H9 (cell line): Measurements from ENCODE around the gene MSN. TPM values are rescaled to one million over a fixed set of nuclear protein-coding genes. Genes with fewer than 3 reads are reported as not detected.

ENCODE experiments used
- DNase-seq: peaks from one replicate; pipeline ENCODE4 v3.0.0-alpha.2; 2017
- H2AFZ ChIP-seq: one replicate; pipeline ENCODE4 v1.6.1; 2013; ENCODE audit warnings: mild to moderate bottlenecking, low read length, control low read depth, moderate library complexity
- H2AK5ac ChIP-seq: 2 replicates; pipeline ENCODE4 v1.6.1; 2013; ENCODE audit warnings: low read length, control low read depth, mixed read lengths; ENCODE audit not compliant: insufficient read length
- H2BK120ac ChIP-seq: one replicate; pipeline ENCODE4 v1.6.1; 2013; ENCODE audit warnings: low read depth, mild to moderate bottlenecking, low read length, control low read depth, inconsistent platforms; ENCODE audit not compliant: poor library complexity, severe bottlenecking
- H2BK12ac ChIP-seq: 2 replicates; pipeline ENCODE4 v1.6.1; 2013; ENCODE audit warnings: low read length, control low read depth, mixed read lengths, low read depth; ENCODE audit not compliant: insufficient read length
- H2BK15ac ChIP-seq: 2 replicates; pipeline ENCODE4 v1.6.1; 2013; ENCODE audit warnings: low read depth, low read length, control low read depth
- H2BK20ac ChIP-seq: one replicate; pipeline ENCODE4 v1.6.1; 2013; ENCODE audit warnings: low read depth, mild to moderate bottlenecking, low read length, control low read depth, inconsistent platforms; ENCODE audit not compliant: poor library complexity, severe bottlenecking
- H2BK5ac ChIP-seq: 2 replicates; pipeline ENCODE4 v1.6.1; 2013; ENCODE audit warnings: low read length, control low read depth, mixed read lengths; ENCODE audit not compliant: insufficient read length
- H3K14ac ChIP-seq: 2 replicates; pipeline ENCODE4 v1.6.1; 2013; ENCODE audit warnings: low read length, control low read depth; ENCODE audit not compliant: insufficient read depth
- H3K18ac ChIP-seq: 2 replicates; pipeline ENCODE4 v1.6.1; 2013; ENCODE audit warnings: low read depth, mild to moderate bottlenecking, mixed read lengths, low read length, control low read depth; ENCODE audit not compliant: insufficient read length
- H3K23ac ChIP-seq: 2 replicates; pipeline ENCODE4 v1.6.1; 2013; ENCODE audit warnings: low read length, control low read depth, mixed read lengths, low read depth; ENCODE audit not compliant: insufficient read length
- H3K23me2 ChIP-seq: 2 replicates; pipeline ENCODE4 v1.6.1; 2013; ENCODE audit warnings: low read depth, mild to moderate bottlenecking, mixed read lengths, low read length, control low read depth; ENCODE audit not compliant: insufficient read length, poor library complexity, severe bottlenecking
- H3K27ac ChIP-seq: 2 replicates; pipeline ENCODE4 v1.5.1; 2013; ENCODE audit warnings: low read length, control low read depth, mixed read lengths, low read depth; ENCODE audit not compliant: insufficient read length
- H3K27me3 ChIP-seq: 2 replicates; pipeline ENCODE4 v1.6.1; 2013; ENCODE audit warnings: low read length, control low read depth, inconsistent platforms; ENCODE audit not compliant: insufficient read depth
- H3K4ac ChIP-seq: 2 replicates; pipeline ENCODE4 v1.6.1; 2013; ENCODE audit warnings: low read depth, mild to moderate bottlenecking, control low read depth, inconsistent platforms, low read length, moderate library complexity
- H3K4me1 ChIP-seq: 2 replicates; pipeline ENCODE4 v1.6.1; 2013; ENCODE audit warnings: low read length, control low read depth, inconsistent platforms; ENCODE audit not compliant: insufficient read depth
- H3K4me2 ChIP-seq: 2 replicates; pipeline ENCODE4 v1.6.1; 2013; ENCODE audit warnings: low read length, control low read depth, mixed read lengths; ENCODE audit not compliant: insufficient read length, insufficient read depth
- H3K56ac ChIP-seq: 2 replicates; pipeline ENCODE4 v1.6.1; 2013; ENCODE audit warnings: low read depth, mild to moderate bottlenecking, mixed read lengths, low read length, control low read depth; ENCODE audit not compliant: insufficient read length
- H3K79me1 ChIP-seq: 2 replicates; pipeline ENCODE4 v1.6.1; 2013; ENCODE audit warnings: low read depth, mild to moderate bottlenecking, moderate library complexity, low read length, control low read depth, inconsistent platforms; ENCODE audit not compliant: insufficient read depth, poor library complexity, severe bottlenecking
- H3K79me2 ChIP-seq: 2 replicates; pipeline ENCODE4 v1.6.1; 2013; ENCODE audit warnings: low read length, control low read depth, inconsistent platforms; ENCODE audit not compliant: insufficient read depth
- H3K9ac ChIP-seq: 2 replicates; pipeline ENCODE4 v1.6.1; 2013; ENCODE audit warnings: low read length, control low read depth, mixed read lengths; ENCODE audit not compliant: insufficient read length; ENCODE audit errors: extremely low read depth
- H3K9me3 ChIP-seq: one replicate; pipeline ENCODE4 v1.6.1; 2013; ENCODE audit warnings: low read depth, low read length, inconsistent platforms; ENCODE audit not compliant: control insufficient read depth
- H3T11ph ChIP-seq: one replicate; pipeline ENCODE4 v1.6.1; 2013; ENCODE audit warnings: mild to moderate bottlenecking, low read length, control low read depth, inconsistent platforms
- H4K20me1 ChIP-seq: one replicate; pipeline ENCODE4 v1.6.1; 2013; ENCODE audit not compliant: control insufficient read depth, insufficient read length, insufficient read depth
- H4K5ac ChIP-seq: 2 replicates; pipeline ENCODE4 v1.6.1; 2013; ENCODE audit warnings: low read depth, mild to moderate bottlenecking, mixed read lengths, low read length, control low read depth; ENCODE audit not compliant: insufficient read length
- H4K8ac ChIP-seq: replicated peaks from 2 replicates; pipeline ENCODE4 v1.6.1; 2013; ENCODE audit warnings: low read length, control low read depth, mixed read lengths, low read depth; ENCODE audit not compliant: insufficient read length
- H4K91ac ChIP-seq: 2 replicates; pipeline ENCODE4 v1.6.1; 2013; ENCODE audit warnings: low read depth, mild to moderate bottlenecking, moderate library complexity, mixed read lengths, low read length, control low read depth; ENCODE audit not compliant: insufficient read length
- H3K27ac Mint-ChIP-seq, 3 experiments: 2 replicates in 2 of 3; 3 replicates in 1 of 3; pipeline ENCODE4 v1.8.0; 2020 to 2021; ENCODE audit warnings: mixed read lengths in 3 of 3, mild to moderate bottlenecking in 1 of 3, moderate library complexity in 1 of 3
- H3K27me3 Mint-ChIP-seq: 2 replicates; pipeline ENCODE4 v1.8.0; 2021; ENCODE audit warnings: low read depth, mild to moderate bottlenecking, moderate library complexity, mixed read lengths
- H3K36me3 Mint-ChIP-seq, 3 experiments: 2 replicates in 2 of 3; 3 replicates in 1 of 3; pipeline ENCODE4 v1.8.0; 2020 to 2021; ENCODE audit warnings: low read depth in 3 of 3, mixed read lengths in 3 of 3; ENCODE audit not compliant: insufficient read depth in 1 of 3
- H3K4me1 Mint-ChIP-seq, 2 experiments: 2 replicates each; pipeline ENCODE4 v1.8.0; 2020; ENCODE audit warnings: mixed read lengths in 2 of 2
- H3K4me3 Mint-ChIP-seq, 2 experiments: 2 replicates in 1 of 2; 3 replicates in 1 of 2; pipeline ENCODE4 v1.8.0; 2020 to 2021; ENCODE audit warnings: mild to moderate bottlenecking in 2 of 2, mixed read lengths in 2 of 2, moderate library complexity in 1 of 2
- H3K9me3 Mint-ChIP-seq, 2 experiments: 2 replicates in 1 of 2; 3 replicates in 1 of 2; pipeline ENCODE4 v1.8.0; 2020; ENCODE audit warnings: mild to moderate bottlenecking in 2 of 2, mixed read lengths in 2 of 2, moderate library complexity in 1 of 2
- CTCF ChIP-seq: fragments of 200-600 bp; sonication (generic); conservative IDR thresholded peaks from 3 replicates; pipeline ENCODE4 v1.8.0; 2021; ENCODE audit warnings: antibody characterized with exemption, mild to moderate bottlenecking
- WGBS: extraction: QIAGEN DNeasy Blood & Tissue Kit; methylation state at CpG from one replicate; pipeline ENCODE4 v1.1.7; 2013; ENCODE audit warnings: missing lambda C conversion rate, low lambda C conversion rate, mixed read lengths; ENCODE audit not compliant: insufficient read length; ENCODE audit errors: extremely low coverage; 5-methylcytosine and 5-hydroxymethylcytosine counted together
- total RNA-seq: library from RNA; stranded (reverse); gene quantifications from 2 replicates; pipeline ENCODE4 v1.2.1, GENCODE V29; 2021

MSN gene
- total RNA-seq, 1 experiment from 2014 or later: 126 TPM

- H3K79me1 ChIP-seq: no peaks in the 10 kb centered on the region
- H3K4me3 Mint-ChIP-seq: no peak overlapping the region
- H4K5ac ChIP-seq: no peak overlapping the region
- H3K27ac ChIP-seq: no peak overlapping the region
- no peak overlapping the region for H2BK15ac ChIP-seq
- no peak overlapping the region for H2AK5ac ChIP-seq
- no peaks in the 10 kb centered on the region for H3K4me1 ChIP-seq
- H2AFZ ChIP-seq: no peak overlapping the region
- H3K27me3 Mint-ChIP-seq: no peaks in the 10 kb centered on the region
- H3K4ac ChIP-seq: no peak overlapping the region
- H3K23me2 ChIP-seq: no peaks in the 10 kb centered on the region
- H3K9me3 ChIP-seq: peaks cover 44% of the 10 kb centered on the region
- peaks cover 0 to 9% of the 10 kb centered on the region in 2 experiments; a peak in 3 of 4 replicates for H3K4me1 Mint-ChIP-seq
- peaks cover 37 to 42% (median 41%) of the 10 kb centered on the region in 3 experiments for H3K36me3 Mint-ChIP-seq
- no peak overlapping the region for H3T11ph ChIP-seq
- no peak for TF ChIP-seq CTCF
- no peak overlapping the region for H2BK20ac ChIP-seq
- H4K8ac ChIP-seq: no peak overlapping the region
- no CpG with 5 or more reads among the region's 2 CpGs for WGBS
- H4K91ac ChIP-seq: no peak overlapping the region
- no peak overlapping the region for H2BK5ac ChIP-seq
- H3K56ac ChIP-seq: no peak overlapping the region
- no peak overlapping the region for H3K18ac ChIP-seq
- H3K27me3 ChIP-seq: no peaks in the 10 kb centered on the region
- H3K14ac ChIP-seq: no peak overlapping the region
- no peaks in the 10 kb centered on the region for H4K20me1 ChIP-seq
- DNase-seq: no peak
- H3K9ac ChIP-seq: no peak overlapping the region
- H3K27ac Mint-ChIP-seq: no peak overlapping the region
- no peak overlapping the region for H2BK12ac ChIP-seq
- H3K9me3 Mint-ChIP-seq: peaks cover 56 to 65% of the 10 kb centered on the region in 2 experiments
- H3K4me2 ChIP-seq: no peak overlapping the region
- no peak overlapping the region for H3K23ac ChIP-seq
- H3K79me2 ChIP-seq: no peaks in the 10 kb centered on the region
- H2BK120ac ChIP-seq: no peak overlapping the region
Observed at GRCh38 chrX:65741823-65742222, 74.4 kb downstream of the MSN start.
